SU-DHL-6 (cell line): ENCODE results near the gene TMEM9B.

Source experiments
- CTCF ChIP-seq: fragments of 200-600 bp; sonication (generic); IDR thresholded peaks from one replicate; pipeline ENCODE4 v1.5.1; 2017; ENCODE audit warnings: antibody characterized with exemption, mild to moderate bottlenecking, low read length, moderate library complexity; ENCODE audit not compliant: insufficient read depth, poor library complexity, severe bottlenecking
- EZH2phosphoT487 ChIP-seq: fragments of 200-600 bp; sonication (generic), shearing (Covaris generic); conservative IDR thresholded peaks from 2 replicates; pipeline ENCODE4 v1.6.1; 2018; ENCODE audit warnings: mild to moderate bottlenecking, antibody characterized with exemption, low read length, moderate library complexity, mixed read lengths

- TF ChIP-seq CTCF = no peak
- no peak for TF ChIP-seq EZH2phosphoT487
These were observed 2.8 kb downstream of the TMEM9B start for GRCh38 chr11:8961401-8961800.
